GM18870 (cell line): ENCODE measurements around the gene LRCH1.

Experiments used
- ATAC-seq: cut with Tn5 transposase; IDR thresholded peaks from one replicate; pipeline ENCODE4 v1.9.1; 2021; ENCODE audit warnings: moderate library complexity; ENCODE audit not compliant: unreplicated experiment

Gene LRCH1

GRCh38 chr13:46663206-46664037 lies 110.5 kb downstream of the LRCH1 start:
- no peak for ATAC-seq

DNA sequence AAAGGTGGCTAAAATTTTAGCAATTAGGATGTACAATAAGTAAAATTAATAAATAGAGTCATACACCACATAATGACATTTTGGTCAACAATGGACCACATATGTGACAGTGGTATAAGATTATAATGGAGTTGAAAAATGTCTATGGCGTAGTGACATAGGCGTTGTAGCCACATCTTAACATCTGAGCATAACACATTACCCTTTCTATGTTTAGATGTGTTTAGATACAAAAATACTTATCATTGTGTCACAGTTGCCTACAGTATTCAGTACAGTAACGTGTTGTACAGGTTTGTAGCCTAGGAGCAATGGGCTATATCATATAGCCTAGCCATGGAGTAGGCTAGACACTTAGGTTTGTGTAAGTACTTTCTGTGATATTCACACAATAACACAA lies 111.2 kb downstream of the LRCH1 start:
- ATAC-seq = no peak

- ATAC-seq = no peak
Observed at GRCh38 chr13:46665248-46665632, 112.3 kb downstream of the LRCH1 start.

GRCh38 chr13:46665633-46666482 lies 112.9 kb downstream of the LRCH1 start:
- ATAC-seq = no peak

- no peak for ATAC-seq
Observed at GRCh38 chr13:46666727-46667456, 113.9 kb downstream of the LRCH1 start.

DNA sequence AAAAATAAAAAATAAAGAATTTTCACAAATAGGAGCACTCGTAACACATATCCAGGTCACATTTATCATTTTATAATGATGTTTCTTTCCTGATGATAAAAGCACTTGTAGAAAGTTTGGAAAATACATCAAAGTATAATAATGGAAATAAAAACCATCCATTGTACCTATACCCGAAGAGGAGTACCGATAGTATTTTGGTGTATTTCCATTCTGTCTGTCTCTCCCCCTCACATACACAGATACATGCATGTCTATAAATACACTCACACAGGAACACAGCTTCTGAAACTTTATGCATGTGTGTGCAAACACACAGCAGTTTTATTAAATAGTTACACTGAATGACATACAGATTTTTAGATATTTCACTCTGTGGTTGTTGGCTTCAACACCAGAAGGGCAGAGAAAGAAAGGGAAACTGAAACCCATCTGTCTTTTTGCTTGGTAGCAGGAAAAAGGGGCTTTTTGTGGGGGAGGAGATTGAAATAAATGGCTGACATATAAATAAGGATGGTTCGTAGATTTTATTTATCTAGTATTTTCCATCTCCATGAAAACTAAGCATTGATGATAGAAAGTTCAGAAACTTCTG lies 114.8 kb downstream of the LRCH1 start:
- peak; percentile 54 for ATAC-seq

GRCh38 chr13:46668302-46668720 lies 115.3 kb downstream of the LRCH1 start:
- peak; percentile 5 for ATAC-seq

DNA sequence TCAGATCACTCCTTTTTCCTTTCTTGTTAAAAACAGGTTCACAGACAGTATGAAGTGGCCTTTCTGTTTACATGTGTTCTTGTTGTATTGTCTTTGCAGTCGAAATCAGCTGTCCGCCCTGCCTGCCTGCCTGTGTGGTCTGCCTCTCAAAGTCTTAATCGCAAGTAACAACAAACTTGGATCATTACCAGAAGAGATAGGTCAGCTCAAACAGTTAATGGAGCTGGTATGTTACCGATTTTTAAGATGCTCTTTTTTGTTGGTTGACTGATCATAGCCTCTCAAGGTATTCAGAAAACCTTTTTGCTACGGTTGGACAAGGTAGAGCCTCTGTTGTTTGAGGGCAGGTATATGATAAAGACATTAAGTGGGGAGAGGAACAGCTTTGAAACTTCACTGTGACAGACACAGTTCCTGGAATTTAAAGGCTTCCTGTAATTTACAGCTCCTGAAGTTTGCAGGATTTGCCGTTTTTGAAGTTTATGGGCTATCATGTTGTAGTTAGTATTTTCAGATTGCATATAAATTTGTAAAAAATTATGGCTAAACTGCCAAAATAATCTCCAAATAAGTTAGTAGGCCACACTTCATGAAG lies 116.1 kb downstream of the LRCH1 start:
- no peak for ATAC-seq

- ATAC-seq = no peak
Observed at GRCh38 chr13:46672338-46673090, 119.5 kb downstream of the LRCH1 start.

- no peak for ATAC-seq
Observed at GRCh38 chr13:46675016-46675415, 122.0 kb downstream of the LRCH1 start.

DNA sequence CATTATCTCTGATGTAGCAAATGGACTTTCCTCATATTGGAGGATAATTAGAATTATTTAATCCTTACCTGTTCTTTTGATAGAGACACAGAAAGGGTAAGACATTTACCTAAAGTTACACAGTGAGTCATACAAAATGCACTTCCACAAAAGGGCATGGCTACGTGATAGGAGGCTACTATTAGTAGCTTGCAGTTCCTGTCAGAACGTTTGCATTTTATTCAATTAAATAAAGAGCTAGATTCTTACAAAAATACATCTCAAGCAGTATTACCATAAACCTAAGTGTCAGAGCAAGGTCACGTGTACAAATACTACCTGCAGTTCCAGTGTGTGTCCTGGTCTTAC lies 123.4 kb downstream of the LRCH1 start:
- ATAC-seq = no peak

DNA sequence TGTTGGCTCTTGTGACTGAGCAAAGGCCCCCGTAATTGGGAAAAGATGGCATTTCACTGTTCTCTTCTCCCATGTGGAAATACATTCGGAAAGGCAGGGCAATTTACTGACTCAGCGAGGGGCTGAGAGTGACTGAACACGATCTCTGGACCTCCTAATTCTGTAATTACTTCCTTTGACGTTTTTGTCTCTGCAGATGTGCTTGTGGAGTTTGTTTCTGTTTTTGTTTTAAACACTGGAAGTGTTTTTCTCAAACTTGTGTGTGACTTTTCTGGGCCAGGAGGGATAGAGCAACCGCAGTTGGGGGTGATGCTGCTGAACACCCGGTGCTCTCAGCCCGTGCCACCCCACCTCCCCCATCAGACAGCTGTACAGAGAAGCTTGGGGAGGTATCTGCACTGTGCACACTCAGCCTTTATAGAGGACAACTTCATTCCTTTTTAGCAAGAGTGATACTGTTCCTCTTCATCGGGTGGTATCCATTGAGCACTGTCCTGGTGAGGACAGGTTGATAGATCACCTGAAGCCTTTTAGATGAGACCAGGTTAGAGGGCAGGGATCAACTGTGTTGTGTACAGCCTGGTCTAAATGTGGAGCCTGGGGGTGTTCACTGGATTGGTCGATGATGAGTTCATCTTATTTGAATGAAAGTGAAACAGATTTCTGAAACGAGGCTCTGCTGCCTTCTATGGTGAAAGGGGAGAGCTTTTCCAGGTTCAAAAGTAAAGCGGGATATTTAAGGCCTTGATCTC lies 126.6 kb downstream of the LRCH1 start:
- ATAC-seq = peak; percentile 90

DNA sequence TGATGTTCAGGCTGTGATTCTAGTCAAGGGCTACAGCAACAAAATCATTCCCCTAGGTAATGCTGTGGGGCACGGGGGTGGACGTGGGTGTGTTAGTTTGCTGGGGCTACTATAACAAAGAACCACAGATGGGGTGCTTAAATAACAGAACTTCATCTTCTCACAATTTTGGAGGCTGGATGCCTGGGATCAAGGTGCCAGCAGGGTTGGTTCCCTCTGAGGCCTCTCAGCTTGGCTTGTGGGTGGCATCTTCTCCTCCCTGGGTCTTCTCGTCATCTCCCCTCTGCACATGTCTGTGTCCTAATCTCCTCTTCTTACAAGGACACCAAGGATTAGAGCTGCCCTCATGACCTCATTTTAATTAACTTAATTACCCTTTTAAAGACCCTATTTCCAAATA lies 129.0 kb downstream of the LRCH1 start:
- no peak for ATAC-seq

GRCh38 chr13:46682707-46683106 lies 129.7 kb downstream of the LRCH1 start:
- ATAC-seq = no peak

- no peak for ATAC-seq
Observed at GRCh38 chr13:46683676-46684260, 130.8 kb downstream of the LRCH1 start.

DNA sequence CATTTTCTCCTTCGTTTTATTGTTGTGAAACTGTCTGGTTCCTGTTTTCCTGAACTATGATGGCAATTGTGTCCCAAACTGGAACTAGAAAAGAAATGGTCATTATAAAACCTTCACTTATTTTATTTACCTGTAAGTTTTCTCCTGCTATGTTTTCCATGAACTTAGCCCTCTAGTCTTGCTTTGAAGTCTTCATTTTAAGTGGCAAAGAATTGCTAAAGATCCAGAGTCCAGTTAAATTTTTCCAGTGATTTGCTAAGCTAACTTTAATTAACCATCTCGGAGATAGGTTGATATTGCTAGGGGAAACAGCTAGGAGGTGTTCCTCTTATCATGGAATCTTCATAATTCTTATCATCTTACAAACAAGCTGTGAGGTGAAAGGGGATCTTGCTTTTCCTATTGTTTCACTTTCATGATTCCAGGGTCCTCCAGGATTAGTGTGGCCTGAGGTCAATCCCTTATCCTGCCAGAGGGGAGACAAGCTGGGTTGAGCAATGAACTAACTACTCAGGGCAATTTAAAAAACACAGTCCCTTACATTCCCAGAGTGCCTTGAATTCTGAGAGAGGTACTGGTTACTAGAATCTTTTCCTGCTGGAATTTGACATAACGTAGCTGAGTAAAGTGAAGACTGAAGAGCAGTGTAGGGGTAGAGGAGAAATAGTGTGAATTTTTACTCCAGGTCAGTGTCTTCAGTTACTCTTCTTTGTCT lies 131.5 kb downstream of the LRCH1 start:
- no peak for ATAC-seq

DNA sequence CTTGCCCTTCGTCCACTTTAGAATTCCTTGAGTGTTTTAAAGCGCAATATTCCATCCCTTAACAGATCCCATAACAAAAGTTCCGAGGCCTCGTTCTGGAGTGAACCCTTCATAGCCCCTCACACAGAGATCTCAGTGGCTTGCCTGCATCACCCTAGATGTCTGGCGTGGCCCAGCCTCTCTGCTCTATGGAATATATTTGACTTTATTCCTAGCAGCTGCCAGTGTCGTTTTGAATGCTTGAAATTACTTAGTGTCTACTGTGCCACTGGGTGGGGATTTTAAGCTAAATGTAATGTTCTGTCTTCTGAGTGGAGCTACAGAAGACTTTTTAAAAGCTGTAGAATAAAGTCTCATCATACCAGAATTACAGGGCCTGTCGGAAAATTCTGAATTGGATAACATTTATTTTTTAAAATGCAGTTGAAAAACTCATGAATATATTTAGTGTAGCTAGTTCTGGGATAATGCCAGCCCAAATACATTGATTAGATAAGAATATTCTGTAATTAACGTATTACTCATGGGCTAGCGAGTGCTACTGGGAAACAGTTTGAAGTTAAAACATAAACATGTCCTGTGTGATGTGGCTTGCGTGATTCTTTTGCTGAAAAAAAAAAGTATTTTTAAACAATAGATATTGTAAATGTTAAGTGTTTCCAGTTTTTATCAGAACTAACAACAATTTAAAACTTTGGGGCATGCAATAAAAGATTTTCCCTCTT lies 132.2 kb downstream of the LRCH1 start:
- ATAC-seq = no peak

- ATAC-seq = no peak
Observed at GRCh38 chr13:46686171-46686570, 133.2 kb downstream of the LRCH1 start.
